HFFc6 (cell line): Measurements from ENCODE around the gene CNOT6L. TPM values are rescaled to one million over a fixed set of nuclear protein-coding genes. Genes with fewer than 3 reads are reported as not detected.

Experiments
- DNase-seq: peaks from one replicate; pipeline ENCODE4 v3.0.0-alpha.2; 2018
- H3K27ac Mint-ChIP-seq: 2 replicates; pipeline ENCODE4 v1.8.0; 2020; ENCODE audit warnings: mild to moderate bottlenecking, mixed read lengths
- H3K27me3 Mint-ChIP-seq: 2 replicates; pipeline ENCODE4 v1.8.0; 2021; ENCODE audit warnings: mild to moderate bottlenecking, moderate library complexity, mixed read lengths; ENCODE audit not compliant: insufficient read depth
- H3K36me3 Mint-ChIP-seq: 2 replicates; pipeline ENCODE4 v1.8.0; 2021; ENCODE audit warnings: low read depth, mixed read lengths
- H3K4me1 Mint-ChIP-seq: 2 replicates; pipeline ENCODE4 v1.8.0; 2020; ENCODE audit warnings: low read depth, mixed read lengths
- H3K4me3 Mint-ChIP-seq: 2 replicates; pipeline ENCODE4 v1.8.0; 2020; ENCODE audit warnings: mild to moderate bottlenecking, moderate library complexity, mixed read lengths
- H3K9me3 Mint-ChIP-seq: 2 replicates; pipeline ENCODE4 v1.8.0; 2020; ENCODE audit warnings: mild to moderate bottlenecking, mixed read lengths
- CTCF ChIP-seq: fragments of 200-600 bp; sonication (generic); IDR thresholded peaks from 2 replicates; pipeline ENCODE4 v1.5.0; 2021; ENCODE audit warnings: antibody characterized with exemption, mild to moderate bottlenecking
- total RNA-seq, 6 experiments: library from RNA; stranded (reverse); fragmentation: NEBNext Ultra II Directional; extraction: Animal tissue kit (Norgen Biotek cat#: 25700); gene quantifications; 2 replicates in 1 of 6; 3 replicates in 5 of 6; pipeline ENCODE4 v1.2.3, GENCODE V29; 2021

The CNOT6L gene
- total RNA-seq, 6 experiments from 2014 or later, result 17.8 to 24.3 (median 20.2) TPM

DNA sequence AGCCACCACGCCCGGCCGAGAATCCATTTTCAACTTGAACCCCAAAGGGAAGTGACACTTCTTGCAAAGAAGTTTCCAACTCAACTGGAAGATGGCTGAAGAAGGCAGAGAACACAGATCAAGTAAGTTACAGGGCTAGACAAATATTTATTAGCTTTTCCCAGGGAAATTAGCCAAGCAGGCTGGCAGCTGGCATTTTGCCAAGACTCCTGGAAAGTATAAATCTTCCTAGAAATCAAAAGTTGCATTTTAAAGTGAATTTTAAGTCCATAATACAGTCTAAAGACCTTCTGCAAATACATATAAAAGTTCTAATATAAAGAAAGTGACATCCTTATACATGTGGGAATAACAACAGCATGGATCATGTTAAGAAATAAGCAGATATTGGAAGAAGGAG is 40.1 kb upstream of the CNOT6L start:
- no peaks in the 10 kb centered on the region for H3K9me3 Mint-ChIP-seq
- H3K27me3 Mint-ChIP-seq, result peaks cover under 1% of the 10 kb centered on the region
- TF ChIP-seq CTCF, result no peak
- peaks cover 4% of the 10 kb centered on the region; the same call in 1 of the 2 replicates for H3K36me3 Mint-ChIP-seq
- H3K27ac Mint-ChIP-seq, result no peak overlapping the region
- peaks cover 30% of the 10 kb centered on the region for H3K4me1 Mint-ChIP-seq
- H3K4me3 Mint-ChIP-seq, result no peak overlapping the region
- no peak for DNase-seq

DNA sequence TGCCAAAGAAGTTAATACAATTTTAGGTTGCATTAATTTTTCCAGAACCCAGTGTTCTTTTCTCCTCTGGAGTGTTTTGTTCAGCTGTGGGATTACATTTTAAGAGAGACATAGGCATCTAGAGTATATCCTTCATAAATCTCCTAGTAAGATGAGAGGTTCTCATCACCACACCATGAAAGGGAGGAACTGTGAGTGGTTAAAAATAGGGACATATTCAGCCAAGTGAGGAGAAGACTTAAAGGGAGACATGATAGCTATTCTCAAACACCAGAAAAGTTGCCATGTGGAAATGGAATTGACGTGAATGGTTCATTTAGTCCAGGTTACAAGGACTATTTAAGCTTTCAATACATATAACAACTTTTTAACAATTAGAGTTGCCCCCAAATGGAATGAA is 37.0 kb upstream of the CNOT6L start:
- DNase-seq, result no peak
- Mint-ChIP-seq H3K4me3 (no peak overlapping the region), H3K4me1 (peaks cover 10% of the 10 kb centered on the region), H3K36me3 (no peaks in the 10 kb centered on the region), H3K27me3 (peaks cover 3% of the 10 kb centered on the region), H3K27ac (no peak overlapping the region), H3K9me3 (no peaks in the 10 kb centered on the region)
- TF ChIP-seq CTCF, result no peak

- Mint-ChIP-seq H3K27ac (no peak overlapping the region), H3K27me3 (peaks cover 3% of the 10 kb centered on the region), H3K4me3 (no peak overlapping the region), H3K9me3 (no peaks in the 10 kb centered on the region), H3K4me1 (peaks cover 7% of the 10 kb centered on the region), H3K36me3 (no peaks in the 10 kb centered on the region)
- TF ChIP-seq CTCF, result no peak
- no peak for DNase-seq
Observed at GRCh38 chr4:77854431-77855111, 35.4 kb upstream of the CNOT6L start.

DNA sequence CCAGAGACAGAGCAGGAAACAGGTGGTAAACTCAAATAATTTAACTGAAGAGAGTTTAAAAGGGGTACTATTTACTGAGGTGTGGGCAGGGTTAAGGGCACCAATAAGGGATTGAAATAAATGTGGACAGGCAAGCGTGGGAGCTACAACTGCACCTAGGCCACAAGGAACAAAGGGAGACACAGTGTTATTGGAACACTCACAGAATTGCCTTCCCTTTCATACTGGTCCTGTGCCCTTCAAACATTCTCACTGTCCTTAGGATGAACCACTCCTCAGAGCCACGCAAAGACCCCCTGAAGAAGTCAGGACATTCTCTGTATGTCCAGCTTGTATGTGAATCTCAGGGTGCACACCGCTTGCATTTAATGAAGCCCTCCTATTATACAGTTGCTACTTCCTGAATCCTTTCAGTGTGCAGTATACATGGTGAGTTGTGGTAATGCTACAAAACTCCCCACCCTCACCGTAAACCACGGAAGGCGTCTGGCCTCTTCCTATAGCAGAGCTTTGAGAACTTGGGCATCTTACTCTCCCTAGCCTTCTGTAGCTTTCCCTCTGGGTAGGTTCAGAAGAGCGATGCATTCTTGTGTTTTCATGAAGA is 33.8 kb upstream of the CNOT6L start:
- H3K27me3 Mint-ChIP-seq, result peaks cover 3% of the 10 kb centered on the region
- no peaks in the 10 kb centered on the region for H3K9me3 Mint-ChIP-seq

GRCh38 chr4:77849278-77849965 is 30.3 kb upstream of the CNOT6L start:
- no peaks in the 10 kb centered on the region for H3K9me3 Mint-ChIP-seq
- TF ChIP-seq CTCF, result no peak
- H3K27ac Mint-ChIP-seq, result no peak overlapping the region
- H3K36me3 Mint-ChIP-seq, result no peaks in the 10 kb centered on the region
- DNase-seq, result no peak
- peaks cover 9% of the 10 kb centered on the region for H3K27me3 Mint-ChIP-seq
- H3K4me3 Mint-ChIP-seq, result no peak overlapping the region
- H3K4me1 Mint-ChIP-seq, result peaks cover 10% of the 10 kb centered on the region

More for the DNA sequence above, 33.8 kb upstream of the CNOT6L start:
- Mint-ChIP-seq H3K27ac (no peak overlapping the region), H3K4me1 (peaks cover 7% of the 10 kb centered on the region), H3K4me3 (no peak overlapping the region), H3K36me3 (no peaks in the 10 kb centered on the region)
- no peak for DNase-seq
- TF ChIP-seq CTCF, result no peak
